HepG2 (cell line): ENCODE results near the gene MID2. TPM values are rescaled to one million over a fixed set of nuclear protein-coding genes. Genes with fewer than 3 reads are reported as not detected.

Source experiments
- ATF2 ChIP-seq: sonication (generic); formaldehyde crosslinking; IDR thresholded peaks from 2 replicates; pipeline ENCODE4 v1.4.0; 2020; ENCODE audit warnings: missing genetic modification reagents
- CTCF ChIP-seq: sonication (generic); formaldehyde crosslinking; IDR thresholded peaks from 2 replicates; pipeline ENCODE4 v1.5.0; 2020; ENCODE audit warnings: mild to moderate bottlenecking, missing genetic modification reagents, moderate library complexity
- DR1 ChIP-seq: sonication (generic); formaldehyde crosslinking; IDR thresholded peaks from 2 replicates; pipeline ENCODE4 v1.8.0; 2021; ENCODE audit warnings: mild to moderate bottlenecking, missing genetic modification reagents, inconsistent platforms
- ESRRA ChIP-seq: sonication (generic); formaldehyde crosslinking; IDR thresholded peaks from 2 replicates; pipeline ENCODE4 v1.5.1; 2020; ENCODE audit warnings: mild to moderate bottlenecking, low read depth, missing genetic modification reagents
- PPARG ChIP-seq: conservative IDR thresholded peaks from 2 replicates; pipeline ENCODE4 v1.6.1; 2016; ENCODE audit warnings: missing biosample characterization, missing genetic modification reagents
- STAG1 ChIP-seq: sonication (generic); formaldehyde crosslinking; IDR thresholded peaks from 2 replicates; pipeline ENCODE4 v1.4.0; 2020; ENCODE audit warnings: missing genetic modification reagents
- TRIM22 ChIP-seq: fragments of 450-650 bp; IDR thresholded peaks from 2 replicates; pipeline ENCODE4 v1.6.1; 2017
- YEATS2 ChIP-seq: sonication (generic); formaldehyde crosslinking; IDR thresholded peaks from 2 replicates; pipeline ENCODE4 v1.4.0; 2020; ENCODE audit warnings: missing genetic modification reagents, borderline replicate concordance
- ZBTB7B ChIP-seq: sonication (generic); formaldehyde crosslinking; IDR thresholded peaks from 2 replicates; pipeline ENCODE4 v1.4.0; 2020; ENCODE audit warnings: missing genetic modification reagents
- ZFP1 ChIP-seq: IDR thresholded peaks from 2 replicates; pipeline ENCODE4 v1.6.1; 2016
- ZNF232 ChIP-seq: sonication (generic); formaldehyde crosslinking; IDR thresholded peaks from 2 replicates; pipeline ENCODE4 v1.4.0; 2020; ENCODE audit warnings: missing genetic modification reagents, borderline replicate concordance
- ZNF614 ChIP-seq: IDR thresholded peaks from 2 replicates; pipeline ENCODE4 v1.6.1; 2018; ENCODE audit warnings: missing biosample characterization, missing genetic modification reagents, inconsistent platforms, borderline replicate concordance
- ZNF7 ChIP-seq: IDR thresholded peaks from 2 replicates; pipeline ENCODE4 v1.6.1; 2016; ENCODE audit warnings: missing biosample characterization, missing genetic modification reagents
- ZZZ3 ChIP-seq: sonication (generic); formaldehyde crosslinking; IDR thresholded peaks from 2 replicates; pipeline ENCODE4 v1.4.0; 2020; ENCODE audit warnings: missing genetic modification reagents, mild to moderate bottlenecking, borderline replicate concordance
- polyA plus RNA-seq, 8 experiments: library from polyadenylated mRNA; depleted of rRNA in 3 of 8; stranded (reverse) in 7 of 8; unstranded in 1 of 8; fragments of >200 nt; fragmentation: Illumina TruSeq in 4 of 8; extraction: Trizol in 4 of 8; gene quantifications; 2 replicates each; pipeline versions ENCODE4 v1.2.1 to v1.2.3, GENCODE V29; 2011 to 2016; ENCODE audit warnings: low read depth in 4 of 8, missing spikeins in 1 of 8, mixed read lengths in 1 of 8; ENCODE audit not compliant: insufficient read depth in 1 of 8
- total RNA-seq, 5 experiments: library from RNA; depleted of rRNA; stranded (reverse); fragments of >200 nt; fragmentation: Illumina TruSeq; extraction: Trizol; gene quantifications; 2 replicates each; pipeline ENCODE4 v1.2.3, GENCODE V29; 2016; ENCODE audit warnings: low read depth in 1 of 5
- TF ChIP-seq, protein P1 (sequence below): IDR thresholded peaks from 2 replicates; pipeline ENCODE4 v1.6.1; 2016; ENCODE audit warnings: missing genetic modification reagents, missing compliant biosample characterization

MID2 gene
- total and polyA plus RNA-seq, 2 of the 13 experiments (the other 11 are each of a cell fraction or from before 2014, with no cell fraction given): 0.05 to 0.09 TPM

GRCh38 chrX:107894038-107894437 is 68.4 kb downstream of the MID2 start (continued):
- TF ChIP-seq ESRRA (CRISPR knock-in tag) (no peak), CTCF (CRISPR knock-in tag) (peak; percentile 53), ZFP1 (CRISPR knock-in tag) (peak; percentile 100), ZZZ3 (CRISPR knock-in tag) (no peak), YEATS2 (CRISPR knock-in tag) (no peak), ATF2 (CRISPR knock-in tag) (no peak), TRIM22 (no peak), STAG1 (CRISPR knock-in tag) (peak; percentile 59), DR1 (CRISPR knock-in tag) (no peak), ZNF232 (CRISPR knock-in tag) (no peak), PPARG (no peak), ZBTB7B (CRISPR knock-in tag) (no peak), ZNF7 (CRISPR knock-in tag) (no peak), ZNF614 (CRISPR knock-in tag) (no peak)
- TF ChIP-seq, protein P1, sequence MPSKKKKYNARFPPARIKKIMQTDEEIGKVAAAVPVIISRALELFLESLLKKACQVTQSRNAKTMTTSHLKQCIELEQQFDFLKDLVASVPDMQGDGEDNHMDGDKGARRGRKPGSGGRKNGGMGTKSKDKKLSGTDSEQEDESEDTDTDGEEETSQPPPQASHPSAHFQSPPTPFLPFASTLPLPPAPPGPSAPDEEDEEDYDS: no peak
